HG02642 (cell line): ENCODE results near the gene KCNQ4.

Experiments
- ATAC-seq: cut with Tn5 transposase; IDR thresholded peaks from one replicate; pipeline ENCODE4 v1.9.1; 2021; ENCODE audit warnings: mild to moderate bottlenecking; ENCODE audit not compliant: unreplicated experiment, poor library complexity

The KCNQ4 gene

DNA sequence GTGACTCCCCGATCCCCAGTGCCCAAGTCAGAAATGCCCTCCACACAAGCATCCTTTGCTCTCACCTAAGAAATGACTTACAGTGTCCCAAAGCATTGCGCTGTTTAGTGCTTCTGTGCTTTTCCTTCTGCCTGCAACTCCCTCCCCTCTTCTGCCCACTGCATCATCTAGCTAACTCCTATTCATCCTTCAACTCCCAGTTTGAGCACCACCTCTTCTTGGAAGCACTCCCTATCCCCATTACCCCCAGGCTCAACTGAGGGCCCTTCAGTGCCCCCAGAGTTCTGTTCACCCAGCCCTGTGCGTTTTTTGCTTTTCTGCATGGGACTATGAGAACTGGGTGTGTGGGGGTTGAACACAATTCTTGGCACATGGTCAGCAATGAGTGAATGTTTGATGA lies 10.0 kb downstream of the KCNQ4 start:
- no peak for ATAC-seq

- ATAC-seq = no peak
Measured at GRCh38 chr1:40794048-40794447, 10.5 kb downstream of the KCNQ4 start.

DNA sequence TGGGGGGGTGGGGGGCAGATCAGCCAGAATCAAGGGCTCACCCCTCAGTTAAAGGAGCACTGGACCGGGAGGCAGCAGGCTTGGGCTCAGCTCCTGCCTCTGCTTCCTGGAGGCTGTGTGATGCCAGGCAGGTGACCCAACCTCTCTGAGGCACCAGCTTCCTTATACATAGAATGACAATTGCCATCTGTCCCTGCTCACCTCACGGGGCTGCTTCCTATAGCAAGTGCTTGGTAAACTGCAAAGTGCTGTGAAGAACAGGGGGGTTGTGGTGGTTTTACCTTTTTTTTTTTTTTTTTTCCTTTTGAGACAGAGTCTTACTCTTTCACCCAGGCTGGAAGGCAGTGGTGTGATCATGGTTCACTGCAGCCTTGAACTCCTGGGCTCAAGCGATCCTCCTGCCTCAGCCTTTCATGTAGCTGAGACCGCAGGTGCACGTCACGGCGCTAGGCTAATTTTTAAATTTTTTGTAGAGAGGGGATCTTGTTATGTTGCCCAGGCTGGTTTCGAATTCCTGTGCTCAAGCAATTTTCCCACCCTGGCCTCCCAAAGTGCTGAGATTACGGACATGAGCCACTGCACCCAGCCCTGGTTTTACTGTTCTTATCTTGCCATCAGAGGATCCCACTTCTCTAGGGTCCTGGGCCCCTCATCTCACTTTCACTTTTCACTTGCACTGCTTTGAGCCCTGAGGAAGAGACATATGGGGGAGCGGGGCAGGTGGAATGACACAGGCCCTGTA lies 11.6 kb downstream of the KCNQ4 start:
- no peak for ATAC-seq

GRCh38 chr1:40795811-40796586 lies 12.4 kb downstream of the KCNQ4 start:
- no peak for ATAC-seq

- no peak for ATAC-seq
Measured at GRCh38 chr1:40796939-40797667, 13.5 kb downstream of the KCNQ4 start.

GRCh38 chr1:40797668-40798010 lies 14.1 kb downstream of the KCNQ4 start:
- ATAC-seq = no peak

GRCh38 chr1:40798366-40799281 lies 15.0 kb downstream of the KCNQ4 start:
- no peak for ATAC-seq

- no peak for ATAC-seq
Measured at GRCh38 chr1:40799351-40799867, 15.8 kb downstream of the KCNQ4 start.

DNA sequence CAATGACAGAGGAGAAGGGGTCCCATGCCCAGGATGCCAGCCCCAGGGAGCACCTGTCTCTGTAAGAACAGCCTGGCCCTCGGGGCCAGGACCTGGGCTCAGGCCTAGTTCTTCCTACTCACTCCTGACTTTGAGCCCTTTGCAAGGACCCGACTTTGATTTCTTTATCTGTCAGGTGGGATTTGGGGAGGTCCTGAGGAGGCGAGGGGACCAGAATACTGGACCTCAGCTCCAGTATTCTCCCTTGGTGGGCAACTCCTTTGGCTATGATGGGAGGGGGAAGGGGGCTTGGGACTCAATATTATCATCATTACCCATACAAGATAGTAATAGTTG lies 18.1 kb downstream of the KCNQ4 start:
- ATAC-seq = no peak

DNA sequence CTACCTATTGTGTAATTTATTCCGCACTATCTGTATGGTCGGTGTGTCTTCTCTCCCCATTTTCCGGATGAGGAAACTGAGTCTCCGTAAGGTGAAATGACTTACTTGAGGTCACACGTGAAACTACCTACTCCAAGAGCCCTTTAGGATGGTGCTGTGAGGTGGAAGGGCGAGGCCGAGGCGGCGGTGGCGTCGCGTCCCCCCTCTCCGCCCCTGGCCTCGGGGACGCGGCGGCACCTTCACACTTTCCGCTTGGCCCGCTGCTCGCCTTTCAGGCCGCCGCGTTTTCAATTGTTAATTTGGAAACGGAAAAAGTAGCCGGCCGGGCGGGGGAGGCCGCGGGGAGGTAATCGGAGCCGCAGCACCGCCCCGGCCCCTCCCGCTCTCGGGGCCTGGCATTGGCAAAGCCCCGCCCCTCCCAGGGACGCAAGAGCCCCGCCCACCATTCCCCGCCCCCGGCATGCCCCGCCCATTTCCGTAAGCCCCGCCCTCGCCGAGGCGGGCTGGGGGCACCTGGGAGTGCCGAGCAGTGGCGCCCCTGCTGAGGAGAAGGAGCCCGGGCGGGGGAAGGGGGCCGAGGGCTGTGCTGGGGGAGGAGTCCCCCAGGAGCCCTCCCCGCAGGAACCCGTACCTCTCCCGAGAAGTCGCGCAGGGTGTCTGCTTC lies 18.6 kb downstream of the KCNQ4 start:
- peak; percentile 77 for ATAC-seq

DNA sequence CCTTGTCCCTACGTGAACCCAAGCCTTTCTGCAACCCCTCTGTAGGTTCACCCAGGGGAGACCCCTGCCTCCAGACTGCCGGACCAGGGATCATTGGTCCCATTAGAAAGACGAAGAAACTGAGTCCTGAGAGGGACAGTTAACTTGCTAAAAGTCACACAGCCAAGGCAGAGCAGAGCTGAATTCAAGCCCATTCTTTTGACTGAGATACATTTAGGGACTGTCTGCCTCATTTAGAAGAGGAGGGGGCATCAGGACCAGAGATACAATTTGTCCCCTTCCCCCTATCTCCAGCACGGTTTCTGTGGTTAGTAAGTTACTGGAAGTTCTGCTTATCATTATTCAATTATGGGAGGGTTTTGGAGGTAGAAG lies 19.1 kb downstream of the KCNQ4 start:
- ATAC-seq = no peak

DNA sequence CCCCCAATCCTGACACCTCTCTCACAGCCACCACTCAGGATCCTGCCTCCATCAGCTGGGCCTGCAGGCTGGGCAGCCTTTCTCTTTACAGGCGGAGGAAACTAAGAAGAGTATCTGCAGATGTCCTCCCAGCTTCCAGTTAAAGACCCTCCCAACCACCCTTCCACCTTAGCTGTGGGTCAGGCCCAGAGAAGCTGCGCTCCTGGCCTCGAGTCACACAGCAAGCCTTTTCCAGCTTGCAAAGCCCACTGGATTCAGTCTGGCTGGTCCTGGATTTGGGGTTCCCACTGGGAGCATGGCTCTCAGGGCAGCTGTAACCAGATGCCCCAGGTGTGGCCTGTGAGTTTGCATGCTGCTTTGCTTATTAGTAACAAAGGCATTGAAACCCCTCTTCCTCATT lies 19.9 kb downstream of the KCNQ4 start:
- no peak for ATAC-seq

- ATAC-seq = no peak
Measured at GRCh38 chr1:40803902-40804301, 20.3 kb downstream of the KCNQ4 start.

DNA sequence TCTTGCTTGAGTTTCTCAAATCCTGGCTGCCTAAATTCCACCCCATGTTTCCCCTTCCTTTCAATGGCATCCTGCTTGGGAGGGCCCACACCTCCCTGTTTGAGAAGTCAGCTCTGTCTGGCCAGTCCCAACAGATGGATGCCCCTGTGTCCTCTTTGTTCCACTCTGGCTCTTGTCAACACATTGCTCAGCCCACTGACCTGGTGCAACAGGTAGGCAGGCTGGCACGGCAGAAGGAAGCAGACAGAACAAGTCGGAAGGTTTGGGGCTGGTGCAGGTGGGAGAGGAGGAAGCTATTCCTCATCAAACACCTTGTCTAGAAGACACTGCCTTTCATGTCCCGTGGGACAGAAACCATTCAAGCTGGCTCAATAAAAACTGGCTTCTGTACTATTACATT lies 22.7 kb downstream of the KCNQ4 start:
- no peak for ATAC-seq

DNA sequence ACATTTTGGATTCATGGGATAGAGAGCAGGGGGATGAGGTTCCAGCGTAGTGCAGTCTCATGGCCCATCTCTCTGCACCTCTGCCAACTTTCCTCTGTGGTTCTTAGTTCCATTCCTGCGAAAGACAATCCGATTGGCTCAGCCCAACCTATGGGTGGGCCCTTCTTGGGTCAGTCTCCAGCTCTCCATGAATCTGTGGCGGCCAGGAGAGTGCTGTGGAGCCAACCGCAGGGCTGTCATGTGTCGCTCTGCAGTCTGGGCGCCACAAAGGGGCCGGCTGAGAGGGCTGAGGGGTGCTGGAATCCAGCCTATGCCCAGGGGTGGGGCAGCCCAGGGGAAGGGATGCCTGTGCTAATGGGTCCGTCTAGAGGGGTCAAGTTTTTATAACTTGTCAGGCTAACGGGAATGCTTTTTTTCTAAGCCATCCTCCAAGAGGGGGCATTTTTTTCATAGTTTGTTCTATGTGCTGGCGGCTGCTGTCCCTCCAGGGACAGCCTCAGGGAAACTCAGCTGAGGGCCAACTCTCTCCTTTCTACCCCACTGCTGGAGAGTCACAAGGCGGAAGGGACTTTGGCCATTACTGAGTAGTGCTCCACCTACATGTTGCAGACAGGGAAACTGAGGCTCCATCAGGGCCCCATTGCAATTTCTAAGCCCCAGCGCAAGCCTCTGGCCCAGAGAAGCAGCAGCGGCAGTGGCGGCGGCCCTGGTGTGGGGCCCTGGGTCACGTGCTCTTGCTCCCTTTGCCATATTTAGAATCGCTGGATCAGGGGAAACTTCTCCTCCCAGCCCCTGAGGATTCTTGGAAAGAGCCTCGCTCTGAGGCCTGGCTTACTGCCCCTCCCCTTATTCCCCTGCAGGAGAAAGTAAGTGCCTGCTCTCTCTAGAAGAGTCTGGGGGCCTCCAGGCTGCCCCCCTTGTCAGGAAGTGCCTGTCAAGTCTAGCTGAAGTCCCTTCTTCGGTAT lies 23.4 kb downstream of the KCNQ4 start:
- ATAC-seq = no peak

DNA sequence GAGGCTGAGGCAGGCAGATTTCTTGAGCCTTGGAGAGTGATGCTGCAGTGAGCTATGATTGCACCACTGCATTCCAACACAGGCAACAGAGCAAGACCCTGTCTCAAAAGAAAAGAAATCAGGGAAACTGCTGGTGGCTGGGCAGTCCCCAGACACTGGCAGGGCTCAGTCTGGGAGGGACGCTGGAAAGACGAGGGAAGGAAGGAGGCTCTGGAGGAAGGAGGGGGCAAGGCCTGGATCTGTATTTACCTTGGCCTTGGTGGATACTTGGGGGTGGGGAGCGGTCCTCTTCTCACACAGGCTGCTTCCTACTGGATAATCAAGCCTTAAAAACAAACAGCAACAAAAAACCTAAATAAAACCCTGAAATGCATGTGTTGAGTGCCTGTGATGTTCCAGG lies 24.4 kb downstream of the KCNQ4 start:
- ATAC-seq = no peak

GRCh38 chr1:40808444-40808843 lies 24.9 kb downstream of the KCNQ4 start:
- ATAC-seq = no peak

- no peak for ATAC-seq
Measured at GRCh38 chr1:40808909-40809308, 25.3 kb downstream of the KCNQ4 start.

DNA sequence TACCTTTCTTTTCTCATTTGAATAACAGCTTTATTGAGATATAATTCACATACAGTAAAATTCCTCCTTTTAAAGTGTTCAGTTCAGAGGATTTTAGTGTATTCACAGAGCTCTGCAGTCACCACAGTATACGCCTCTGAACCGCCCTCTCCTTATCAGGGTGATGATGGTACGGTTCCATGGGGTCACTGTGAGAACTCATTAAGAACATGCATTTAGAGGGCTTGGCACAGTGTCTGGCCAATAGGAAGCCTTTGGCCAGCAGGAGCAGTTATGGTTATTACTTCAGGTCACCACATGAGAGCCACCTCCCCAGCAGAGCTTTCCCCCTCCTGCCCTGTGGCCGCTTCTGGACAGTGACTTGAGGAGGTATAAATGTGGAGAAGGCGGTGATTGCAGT lies 27.3 kb downstream of the KCNQ4 start:
- no peak for ATAC-seq
